Raji (cell line): Measurements from ENCODE around the gene LRRC4.

Source experiments
- POLR2A ChIP-seq: IDR thresholded peaks from 2 replicates; pipeline ENCODE4 v1.6.1; 2011; ENCODE audit warnings: low read depth, low read length, control low read depth; ENCODE audit not compliant: insufficient read depth

Gene LRRC4

GRCh38 chr7:128006550-128007302 lies 24.5 kb downstream of the LRRC4 start:
- no peak for TF ChIP-seq POLR2A

GRCh38 chr7:128005759-128006159 lies 25.5 kb downstream of the LRRC4 start:
- TF ChIP-seq POLR2A, result no peak

- no peak for TF ChIP-seq POLR2A
Measured at GRCh38 chr7:128005117-128005516, 26.1 kb downstream of the LRRC4 start.

GRCh38 chr7:128004623-128005022 lies 26.6 kb downstream of the LRRC4 start:
- no peak for TF ChIP-seq POLR2A

- TF ChIP-seq POLR2A, result no peak
Measured at GRCh38 chr7:128003787-128004186, 27.4 kb downstream of the LRRC4 start.

GRCh38 chr7:128003167-128003566 lies 28.1 kb downstream of the LRRC4 start:
- TF ChIP-seq POLR2A, result no peak

GRCh38 chr7:128000854-128001265 lies 30.4 kb downstream of the LRRC4 start:
- no peak for TF ChIP-seq POLR2A

- TF ChIP-seq POLR2A, result no peak
Measured at GRCh38 chr7:128000048-128000447, 31.2 kb downstream of the LRRC4 start.

GRCh38 chr7:127998671-127999070 lies 32.6 kb downstream of the LRRC4 start:
- no peak for TF ChIP-seq POLR2A

GRCh38 chr7:127997226-127997922 lies 33.9 kb downstream of the LRRC4 start:
- TF ChIP-seq POLR2A, result no peak

- no peak for TF ChIP-seq POLR2A
Measured at GRCh38 chr7:127996253-127997071, 34.8 kb downstream of the LRRC4 start.

- TF ChIP-seq POLR2A, result no peak
Measured at GRCh38 chr7:127995881-127996215, 35.4 kb downstream of the LRRC4 start.

GRCh38 chr7:127995156-127995880 lies 35.9 kb downstream of the LRRC4 start:
- no peak for TF ChIP-seq POLR2A

- TF ChIP-seq POLR2A, result no peak
Measured at GRCh38 chr7:127993987-127994386, 37.2 kb downstream of the LRRC4 start.

- no peak for TF ChIP-seq POLR2A
Measured at GRCh38 chr7:127993317-127993716, 37.9 kb downstream of the LRRC4 start.
